Left colon (tissue), 2 donors: ENCODE data around the gene TMCO4. TPM values are rescaled to one million over a fixed set of nuclear protein-coding genes. Genes with fewer than 3 reads are reported as not detected.
"Not testable (repeated sequence)": the region's sequence is repeated elsewhere in the genome, so short reads cannot be mapped to it uniquely, and the experiment has no call there.

Experiments used
- ATAC-seq: fragments of 200-7000 bp; cut with Tn5 transposase; one replicate; pipeline ENCODE4 v1.9.1; 2020; ENCODE audit warnings: mild to moderate bottlenecking, moderate library complexity
- DNase-seq, 2 donors: peaks; one replicate each; pipeline ENCODE4 v3.0.0-alpha.2; 2020
- intact Hi-C, 2 donors: fragments of 100-400 bp; cut with DNase I in 1 of 2; cut with micrococcal nuclease in 1 of 2; formaldehyde crosslinking; loops; one replicate each; pipeline versions ENCODE4 v1.11.2 to v1.14.0; 2022; cut with DNase I, micrococcal nuclease
- total RNA-seq, 2 donors: library from RNA; stranded (reverse); fragmentation: NEBNext Ultra II Directional; extraction: Animal tissue kit (Norgen Biotek cat#: 25700); gene quantifications; one replicate each; pipeline ENCODE4 v1.2.1, GENCODE V29; 2021
- donor health status: DM: no; HTN: no; CAD: no.
- donor health status: DM: yes; HTN: yes; CAD: no.

Gene TMCO4
- total RNA-seq, 2 donors from 2014 or later = 28.9 to 31.1 TPM

DNA sequence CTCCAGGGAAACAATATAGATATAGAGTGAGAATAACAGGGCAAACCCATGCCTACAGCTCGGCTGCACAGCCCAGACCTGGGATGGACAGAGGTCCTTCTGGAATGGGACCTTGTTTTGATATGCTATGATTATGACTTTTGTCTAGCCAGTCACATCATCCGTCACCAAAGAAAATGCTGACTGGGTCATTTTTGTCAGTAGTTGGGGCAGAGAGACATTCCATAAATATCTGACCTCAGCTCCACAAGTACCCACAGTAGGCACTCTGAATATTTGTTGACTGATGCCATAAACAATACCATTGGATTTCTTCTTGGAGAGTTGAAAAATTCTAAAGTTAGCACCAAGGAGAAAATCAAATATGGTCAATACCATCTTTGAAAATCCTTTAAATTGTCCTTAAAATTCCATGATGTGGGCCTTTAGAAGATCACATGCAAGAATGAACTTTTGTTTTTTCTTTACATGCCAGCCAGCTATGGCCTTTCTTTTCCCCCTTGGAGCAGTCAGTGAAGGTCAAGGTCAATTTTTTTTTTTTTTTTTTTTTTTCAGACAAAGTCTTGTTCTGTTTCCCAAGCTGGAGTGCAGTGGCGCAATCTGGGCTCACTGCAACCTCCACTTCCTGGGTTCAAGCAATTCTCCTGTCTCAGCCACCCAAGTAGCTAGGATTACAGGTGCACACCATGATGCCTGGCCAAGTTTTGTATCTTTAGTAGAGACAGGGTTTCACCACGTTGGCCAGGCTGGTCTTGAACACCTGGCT lies 7.3 kb downstream of the TMCO4 start:
- ATAC-seq (no peak), DNase-seq (no peak)
- intact Hi-C loops = no loop called here

DNA sequence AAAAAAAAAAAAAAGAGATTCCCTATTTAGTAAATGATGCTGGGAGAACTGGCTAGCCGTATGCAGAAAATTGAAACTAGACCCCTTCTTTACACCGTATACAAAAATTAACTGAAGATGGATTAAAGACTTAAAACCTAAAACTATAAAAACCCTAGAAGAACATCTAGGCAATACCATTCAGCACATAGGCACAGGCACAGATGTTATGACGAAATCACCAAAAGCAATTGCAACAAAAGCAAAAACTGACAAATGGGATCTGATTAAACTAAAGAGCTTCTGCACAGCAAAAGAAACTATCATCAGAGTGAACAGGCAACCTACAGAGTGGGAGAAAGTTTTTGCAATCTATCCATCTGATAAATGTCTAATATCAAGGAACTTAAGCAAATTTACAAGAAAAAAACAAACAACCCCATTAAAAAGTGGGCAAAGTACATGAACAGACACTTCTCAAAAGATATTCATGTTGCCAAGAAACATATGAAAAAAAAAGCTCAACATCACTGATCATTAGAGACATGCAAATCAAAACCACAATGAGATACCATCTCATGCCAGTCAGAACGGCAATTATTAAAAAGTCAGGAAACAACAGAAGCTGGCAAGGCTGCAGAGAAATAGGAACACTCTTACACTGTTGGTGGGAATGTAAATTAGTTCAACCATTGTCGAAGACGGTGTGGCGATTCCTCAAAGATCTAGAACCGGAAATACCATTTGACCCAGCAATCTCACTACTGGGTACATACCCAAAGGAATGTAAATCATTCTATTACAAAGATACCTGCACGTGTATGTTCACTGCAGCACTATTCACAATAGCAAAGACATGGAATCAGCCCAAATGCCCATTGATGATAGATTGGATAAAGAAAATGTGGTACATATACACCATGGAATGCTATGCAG lies 9.4 kb downstream of the TMCO4 start:
- DNase-seq, intact Hi-C loops, ATAC-seq: not testable (repeated sequence)

DNA sequence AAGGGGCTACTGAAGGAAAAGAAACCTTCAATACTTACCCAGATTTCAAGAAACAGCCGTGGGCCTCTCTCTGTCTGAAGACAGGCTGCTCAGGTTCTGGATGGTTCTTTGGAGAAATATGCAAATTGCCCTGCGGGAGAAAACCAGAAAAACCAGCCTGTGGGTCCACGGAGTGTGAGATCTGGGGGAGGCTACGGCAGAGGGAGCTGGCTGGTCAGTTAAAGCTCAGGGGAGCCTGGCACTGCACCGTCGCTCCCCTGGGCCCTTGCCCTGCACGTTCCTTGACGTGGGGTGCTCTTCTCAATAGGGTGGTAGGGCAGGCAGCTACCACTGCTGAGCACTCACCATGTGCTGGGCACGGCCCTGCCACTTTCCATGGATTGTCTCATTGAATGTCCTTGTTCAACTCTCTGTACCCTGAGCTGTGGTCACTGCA lies 12.7 kb downstream of the TMCO4 start:
- intact Hi-C loops = no loop called here
- ATAC-seq = peak; percentile 79
- peak in 1 of 2 donors; percentile 36 for DNase-seq

DNA sequence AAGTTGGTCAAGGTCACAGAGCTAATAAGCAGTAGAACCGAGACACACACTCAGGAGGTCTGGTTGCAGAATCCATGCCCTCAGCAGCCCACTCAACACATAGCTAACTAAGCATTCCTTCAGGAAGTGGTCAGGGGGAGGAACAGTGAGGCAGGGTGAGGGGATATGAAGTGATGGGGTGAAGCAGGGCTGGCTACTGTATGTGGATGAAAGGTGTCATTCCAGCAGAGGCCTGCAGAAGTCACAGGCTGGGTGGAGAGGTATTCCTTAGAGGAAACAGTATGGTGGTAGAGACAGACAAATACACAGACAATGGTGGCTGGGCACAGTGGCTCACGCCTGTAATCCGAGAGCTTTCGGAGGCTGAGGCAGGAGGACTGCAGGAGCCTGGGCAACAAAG lies 14.1 kb downstream of the TMCO4 start:
- intact Hi-C loops = no loop called here
- DNase-seq = no peak
- ATAC-seq = no peak

DNA sequence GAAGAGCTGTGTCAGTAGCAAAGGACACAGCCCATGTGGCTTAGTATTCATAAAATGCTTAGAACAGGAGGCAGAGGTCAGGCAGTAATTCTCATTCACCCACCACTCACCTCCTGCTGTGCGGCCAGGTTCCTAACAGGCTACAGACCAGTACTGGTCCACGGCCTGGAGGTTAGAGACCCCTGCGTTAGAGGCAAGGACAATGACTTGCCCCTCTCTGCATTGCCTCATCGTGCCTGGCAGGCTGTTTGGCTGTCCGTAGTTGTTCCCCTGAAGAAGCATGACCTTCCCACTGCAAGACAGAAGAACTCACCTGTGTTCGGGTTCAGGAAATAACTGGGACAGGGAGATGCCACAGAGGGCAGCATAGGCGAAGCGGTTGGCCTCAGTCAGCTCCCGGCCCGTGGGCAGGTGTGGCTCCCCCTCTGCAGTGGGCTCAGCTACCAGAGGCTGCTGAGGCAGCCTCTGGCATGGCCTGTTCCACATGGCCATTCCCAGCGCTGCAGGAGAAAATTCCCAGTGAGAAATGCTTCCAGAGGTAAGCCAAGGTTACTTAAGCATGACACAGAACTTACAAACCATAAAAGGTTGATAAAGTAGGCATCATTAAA lies 19.3 kb downstream of the TMCO4 start:
- ATAC-seq (no peak), DNase-seq (no peak)
- intact Hi-C loops = no loop called here

DNA sequence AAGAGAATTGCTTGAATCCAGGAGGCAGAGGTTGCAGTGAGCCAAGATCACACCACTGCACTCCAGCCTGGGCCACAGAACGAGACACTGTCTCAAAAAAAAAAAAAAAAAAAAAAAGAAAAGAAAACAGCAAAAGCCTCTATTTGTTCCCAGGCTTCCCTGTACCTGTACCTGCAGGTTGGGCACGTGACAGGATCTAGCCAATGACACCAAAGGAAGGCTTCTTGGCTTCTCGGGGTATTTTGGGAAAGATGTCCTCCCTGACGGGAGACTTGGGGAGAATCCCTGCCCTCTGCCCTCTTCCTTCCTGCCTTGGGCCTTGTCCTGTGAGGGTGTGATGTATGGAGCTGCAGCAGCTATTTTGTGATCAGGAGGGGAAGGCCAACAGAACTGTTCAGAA lies 22.8 kb downstream of the TMCO4 start:
- no peak for DNase-seq
- intact Hi-C loops = no loop called here
- ATAC-seq = no peak

DNA sequence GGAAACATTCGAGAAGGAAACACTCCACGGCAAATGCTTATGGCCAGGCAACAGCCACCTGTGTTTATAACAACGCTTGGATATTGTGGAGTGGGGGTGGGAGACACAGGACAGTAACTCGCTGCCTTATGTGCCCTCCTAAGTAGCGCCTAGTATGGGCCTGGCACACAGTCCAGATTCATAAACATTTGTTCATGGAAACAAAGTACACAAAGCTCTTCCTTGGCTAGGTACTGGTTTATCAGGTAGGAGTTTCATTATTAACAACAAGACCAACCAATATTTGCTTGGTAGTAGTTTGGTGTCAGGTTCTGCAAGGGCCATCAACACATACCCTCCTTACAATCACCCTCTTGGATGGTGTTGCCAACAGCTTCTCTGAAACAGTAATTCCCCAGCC lies 23.4 kb downstream of the TMCO4 start:
- no peak for DNase-seq

DNA sequence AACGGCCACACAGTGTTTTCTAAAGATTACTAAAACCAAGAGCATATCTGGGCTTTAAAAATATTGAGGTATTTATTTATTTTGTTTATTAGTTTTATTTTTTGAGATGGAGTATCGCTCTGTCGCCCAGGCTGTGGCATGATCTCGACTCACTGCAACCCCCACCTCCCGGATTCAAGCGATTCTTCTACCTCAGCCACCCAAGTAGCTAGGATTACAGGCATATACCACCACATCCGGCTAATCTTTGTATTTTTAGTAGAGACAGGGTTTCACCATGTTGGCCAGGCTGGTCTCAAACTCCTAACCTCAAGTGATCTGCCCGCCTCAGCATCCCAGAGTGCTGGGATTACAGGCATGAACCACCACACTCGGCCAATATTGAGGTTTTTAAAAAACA lies 23.9 kb downstream of the TMCO4 start:
- DNase-seq (no peak), ATAC-seq (no peak)
- intact Hi-C loops = no loop called here

More for the DNA sequence above, 23.4 kb downstream of the TMCO4 start:
- no peak for ATAC-seq
- intact Hi-C loops = no loop called here

DNA sequence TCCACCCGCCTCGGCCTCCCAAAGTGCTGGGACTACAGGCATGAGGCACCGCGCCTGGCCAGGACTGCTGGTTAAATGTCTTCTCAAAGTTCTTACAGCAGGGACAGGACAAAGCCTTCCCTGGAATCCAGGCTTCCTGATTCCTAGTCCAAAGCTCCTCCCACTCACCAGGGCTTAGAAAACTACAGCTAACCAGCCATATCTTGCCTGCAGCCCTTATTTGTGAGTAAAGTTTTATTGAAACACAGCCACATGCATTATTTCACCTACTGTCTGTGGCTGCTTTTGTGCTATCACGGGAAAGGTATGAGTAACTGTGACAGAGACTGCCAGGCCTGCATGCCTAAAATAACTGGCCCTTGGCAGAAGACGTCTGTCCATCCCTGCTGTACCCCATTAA lies 24.4 kb downstream of the TMCO4 start:
- DNase-seq (no peak), ATAC-seq (no peak)
- intact Hi-C loops = no loop called here

DNA sequence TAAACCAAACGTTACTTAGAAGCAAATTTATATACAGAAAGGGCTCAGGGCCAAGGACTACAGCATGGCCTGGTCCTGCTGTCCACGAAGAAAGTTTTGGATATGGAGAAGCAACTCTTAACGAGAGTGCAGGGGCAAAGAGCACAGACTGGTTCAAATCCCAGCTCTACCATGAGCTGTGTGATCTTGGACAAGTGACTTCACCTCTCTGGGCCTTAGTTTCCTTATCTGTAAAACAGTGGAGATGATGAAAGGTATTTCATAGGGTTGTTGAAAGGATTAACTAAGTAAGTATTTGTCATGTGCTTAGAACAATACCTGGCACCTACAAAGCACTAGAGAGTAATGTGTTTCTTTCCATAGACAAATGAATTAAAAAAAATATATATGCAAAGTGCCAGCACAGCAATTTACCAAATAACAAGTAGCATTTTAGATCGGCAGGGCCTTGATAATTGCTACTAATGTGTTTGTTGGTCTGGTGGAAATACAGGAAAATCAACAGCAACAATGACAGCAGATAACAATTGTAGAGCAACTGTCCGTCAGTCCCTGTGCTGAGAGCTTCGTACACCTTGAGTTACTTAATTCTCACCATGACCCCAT lies 25.4 kb downstream of the TMCO4 start:
- DNase-seq (no peak), ATAC-seq (no peak)
- intact Hi-C loops = no loop called here

DNA sequence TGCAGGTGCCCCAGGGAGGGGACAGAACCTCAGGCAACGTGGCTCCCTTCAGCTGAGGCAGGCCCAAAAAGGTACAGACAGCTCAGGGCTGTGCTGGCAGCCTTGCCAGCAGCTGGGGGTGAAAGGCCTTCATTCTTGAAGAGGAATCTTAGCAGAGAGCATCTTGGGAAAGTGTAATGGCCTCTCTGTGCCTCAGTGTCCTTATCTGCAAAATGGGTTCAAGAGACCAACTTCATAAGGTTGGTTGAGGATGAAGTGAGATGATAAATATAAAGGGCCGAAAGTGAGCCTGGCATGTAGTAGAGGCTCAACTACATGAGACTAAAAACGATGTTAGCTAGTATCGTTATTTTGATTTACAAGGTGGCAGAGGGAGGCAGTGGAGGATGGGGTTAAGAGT lies 26.2 kb downstream of the TMCO4 start:
- intact Hi-C loops = no loop called here
- ATAC-seq (no peak), DNase-seq (no peak)

DNA sequence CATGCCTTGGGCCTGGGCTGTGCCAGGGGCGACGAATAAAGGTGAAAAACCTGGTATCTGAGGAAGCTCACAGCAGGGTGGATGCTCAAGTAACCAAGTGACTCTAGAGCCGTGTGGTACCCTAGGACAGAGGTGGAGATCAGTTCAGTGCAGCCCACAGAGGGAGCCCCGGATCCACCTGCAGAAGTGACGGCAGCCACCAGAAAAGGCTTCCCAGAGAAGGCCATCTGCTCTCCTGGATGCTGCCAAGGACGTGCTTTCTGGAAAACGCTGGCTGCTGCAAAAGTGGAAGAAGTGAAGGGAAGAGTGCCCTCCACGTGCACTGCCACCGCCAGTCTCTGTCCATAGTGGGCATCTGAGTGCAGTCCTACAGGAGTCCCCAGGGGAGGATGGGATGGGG lies 27.7 kb downstream of the TMCO4 start:
- peak; percentile 16 for ATAC-seq
- intact Hi-C loops = no loop called here
- no peak for DNase-seq

DNA sequence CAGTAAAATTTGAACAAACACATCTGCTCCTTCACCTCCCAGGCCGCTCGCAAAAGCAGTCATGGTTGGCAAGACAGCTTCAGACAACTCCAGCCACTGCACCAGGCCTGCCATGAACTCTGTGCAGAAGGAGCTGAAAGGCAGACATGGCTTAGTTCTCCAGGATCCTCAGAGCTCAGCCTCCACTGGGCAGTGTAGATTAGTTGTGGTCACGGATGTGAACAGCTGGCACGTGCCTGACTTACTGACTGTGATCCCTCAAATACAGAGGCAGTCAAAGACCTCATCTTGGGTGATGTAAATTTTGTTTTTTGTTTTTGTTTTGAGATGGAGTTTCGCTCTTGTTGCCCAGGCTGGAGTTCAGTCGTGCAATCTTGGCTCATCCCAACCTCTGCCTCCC lies 28.4 kb downstream of the TMCO4 start:
- intact Hi-C loops = no loop called here
- no peak for DNase-seq
- no peak for ATAC-seq

DNA sequence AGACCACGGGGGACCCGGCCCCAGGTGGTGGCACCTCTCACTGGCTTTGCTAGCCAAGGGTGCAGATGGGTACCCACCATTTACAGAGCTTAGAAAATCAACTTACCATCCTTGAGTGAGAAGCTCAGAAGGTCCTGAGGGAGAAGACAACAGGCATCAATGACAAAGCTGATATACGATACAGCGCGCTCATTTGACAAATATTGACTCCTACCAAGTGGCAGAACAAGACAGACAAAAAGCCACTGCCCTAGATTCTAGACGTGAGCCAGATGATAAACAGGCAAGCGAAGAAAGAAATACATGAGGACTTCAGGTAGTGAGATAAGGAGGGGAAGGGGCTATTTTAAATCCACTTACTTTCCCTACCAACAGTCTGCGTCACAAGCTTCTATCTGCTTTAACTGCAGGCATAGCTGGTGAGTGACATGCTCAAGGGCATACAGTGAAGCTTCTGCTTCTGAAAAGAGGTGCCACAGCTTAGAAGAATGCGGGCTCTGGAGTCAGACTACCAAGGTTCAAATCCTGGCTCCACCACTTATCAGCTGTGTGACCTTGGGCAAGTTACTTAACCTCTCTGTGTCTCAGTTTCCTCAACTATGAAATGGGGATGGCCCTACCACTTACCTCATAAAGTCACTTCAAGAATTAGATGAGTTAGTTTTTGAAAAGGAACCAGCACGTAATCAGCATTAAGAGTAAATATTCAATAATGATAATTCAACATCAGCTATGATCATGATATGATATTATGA lies 29.1 kb downstream of the TMCO4 start:
- intact Hi-C loops = no loop called here
- no peak for DNase-seq

DNA sequence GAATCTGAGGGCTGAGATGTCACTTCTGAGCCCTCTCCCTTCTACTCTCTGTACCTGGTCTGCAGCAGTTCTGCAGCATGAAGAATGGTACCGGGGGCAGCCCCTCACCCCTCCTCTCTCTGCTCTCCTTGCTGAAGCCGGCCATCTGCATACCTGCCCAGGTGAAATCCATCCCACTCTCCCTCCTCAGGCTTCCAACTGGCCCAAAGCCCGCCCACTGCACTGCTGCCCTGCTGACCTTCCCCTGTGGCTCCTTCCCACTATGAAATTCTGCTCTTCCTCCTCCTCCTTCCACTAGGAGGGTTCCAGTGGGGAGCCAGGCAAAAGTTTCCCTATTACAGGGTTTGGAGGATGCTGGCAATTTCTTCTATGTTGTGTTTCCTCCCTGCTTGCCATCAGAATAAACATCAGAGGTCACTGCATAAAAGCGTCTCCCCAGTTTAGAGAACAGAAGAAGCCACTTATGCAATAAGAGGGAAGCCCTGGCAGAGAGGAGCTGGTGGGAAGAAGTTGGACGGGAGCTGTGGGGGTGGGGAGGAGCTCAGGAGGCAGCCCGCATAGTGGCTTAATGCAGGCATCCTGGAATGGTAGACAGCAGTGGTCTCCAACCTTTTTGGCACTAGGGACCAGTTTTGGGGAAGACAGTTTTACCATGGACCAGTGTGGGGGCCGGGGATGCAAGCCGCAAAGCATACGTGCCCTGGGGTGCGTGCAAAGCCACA lies 30.3 kb downstream of the TMCO4 start:
- DNase-seq = no peak
- ATAC-seq = no peak
- intact Hi-C loops = no loop called here

More for the DNA sequence above, 29.1 kb downstream of the TMCO4 start:
- ATAC-seq = no peak

DNA sequence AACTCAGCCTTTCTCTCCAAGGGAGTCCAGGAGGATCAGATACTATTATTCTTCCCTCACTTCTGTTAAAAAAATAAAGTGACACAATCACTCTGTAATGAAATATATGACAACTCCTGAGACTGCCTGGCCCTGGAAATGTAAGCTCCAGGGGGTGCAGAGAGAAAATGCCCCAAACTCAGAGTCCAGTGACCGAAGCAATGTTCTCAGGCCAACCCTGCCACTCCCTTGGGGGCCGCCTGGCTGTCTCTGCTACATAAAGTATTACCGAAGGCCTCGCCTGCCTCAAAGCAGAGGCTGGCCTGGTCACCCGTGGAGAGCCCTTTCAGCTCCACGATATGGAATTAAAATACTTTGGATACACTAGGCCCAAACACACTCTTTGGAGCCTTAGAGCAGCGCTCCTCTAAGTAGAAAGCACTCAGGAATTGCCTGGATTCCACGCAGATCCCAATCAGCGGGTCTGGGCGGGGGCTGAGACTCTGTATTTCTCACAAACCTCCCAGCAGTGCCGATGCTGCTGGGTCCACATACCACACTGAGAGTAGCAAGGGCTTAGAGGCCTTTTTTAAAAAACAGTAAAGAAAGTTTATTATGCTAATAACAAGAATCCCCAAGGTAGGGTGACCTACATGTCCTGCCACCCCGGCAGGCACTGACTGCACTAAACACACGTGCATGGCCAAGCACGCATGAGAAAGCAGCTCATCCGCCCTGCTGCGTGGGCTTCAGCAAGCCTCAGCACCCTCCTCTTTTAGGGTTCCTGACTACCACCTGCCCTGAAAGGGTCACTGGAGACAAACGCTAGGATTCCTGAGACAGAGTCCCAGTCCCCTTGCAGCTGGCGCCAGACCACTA lies 31.1 kb downstream of the TMCO4 start:
- ATAC-seq (no peak), DNase-seq (no peak)
- intact Hi-C loops = no loop called here

DNA sequence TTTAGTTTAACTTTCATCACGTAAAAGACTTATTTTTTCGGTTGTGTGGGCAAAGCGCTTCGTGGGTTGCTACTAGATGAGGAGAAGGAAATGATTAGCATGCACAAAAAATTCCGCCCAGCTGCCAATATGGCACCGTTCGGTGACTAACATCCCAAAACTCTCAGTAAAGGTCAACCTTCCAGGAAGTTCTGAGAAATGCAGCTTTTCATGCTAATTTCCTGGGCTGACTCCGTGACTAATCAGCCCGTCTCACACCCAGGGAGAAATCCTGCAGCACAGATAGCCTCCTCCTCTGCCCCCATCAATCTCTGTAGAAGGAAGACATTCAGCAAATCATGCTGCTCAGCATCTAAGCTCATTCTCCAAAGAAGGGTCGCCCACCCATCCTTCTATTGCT lies 34.1 kb downstream of the TMCO4 start:
- DNase-seq (no peak), ATAC-seq (no peak)
- intact Hi-C loops = no loop called here
